HG02981 (cell line): ENCODE measurements around the gene PHF21B.

Source experiments
- ATAC-seq: cut with Tn5 transposase; IDR thresholded peaks from one replicate; pipeline ENCODE4 v1.9.1; 2021; ENCODE audit warnings: mild to moderate bottlenecking, moderate library complexity; ENCODE audit not compliant: unreplicated experiment

Gene PHF21B

DNA sequence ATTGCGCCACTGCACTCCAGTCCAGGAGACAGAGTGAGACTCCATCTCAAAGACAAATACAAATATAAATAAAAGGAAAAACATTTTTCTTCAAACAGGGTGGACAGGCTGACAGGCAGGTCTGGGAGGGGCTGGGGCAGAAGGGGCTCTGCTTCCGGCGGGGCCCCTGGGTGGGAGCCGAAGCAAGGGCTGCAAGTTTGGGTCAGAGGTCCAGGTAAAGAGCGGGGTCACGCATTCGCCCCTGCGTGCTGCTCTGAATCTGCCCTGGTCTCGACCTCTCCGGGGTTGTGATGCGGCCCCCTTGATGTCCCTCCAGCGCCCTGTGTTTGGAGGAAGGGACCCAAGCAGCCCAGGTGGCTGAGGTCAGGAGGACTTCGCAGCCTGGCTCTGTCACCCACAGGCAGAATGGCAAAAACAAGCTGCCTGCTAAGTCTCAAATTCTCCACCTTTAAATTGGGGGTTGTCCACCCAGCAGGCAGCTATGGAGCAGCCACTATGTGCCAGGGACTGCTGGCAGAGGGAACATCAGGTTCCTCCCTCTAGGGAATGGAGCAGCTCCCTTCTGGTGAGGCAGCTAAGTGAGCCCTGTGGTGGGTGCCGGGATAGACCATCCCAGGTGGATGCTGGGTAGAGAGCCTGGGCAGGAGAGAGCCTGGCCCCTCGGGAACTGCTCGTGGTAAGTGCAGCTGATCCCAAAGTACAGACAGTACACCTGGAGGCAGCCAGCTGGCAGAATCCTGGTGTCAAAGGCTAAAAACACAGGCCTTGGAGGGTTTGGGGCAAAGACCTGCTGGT, 10.3 kb upstream of the PHF21B start:
- ATAC-seq: no peak

DNA sequence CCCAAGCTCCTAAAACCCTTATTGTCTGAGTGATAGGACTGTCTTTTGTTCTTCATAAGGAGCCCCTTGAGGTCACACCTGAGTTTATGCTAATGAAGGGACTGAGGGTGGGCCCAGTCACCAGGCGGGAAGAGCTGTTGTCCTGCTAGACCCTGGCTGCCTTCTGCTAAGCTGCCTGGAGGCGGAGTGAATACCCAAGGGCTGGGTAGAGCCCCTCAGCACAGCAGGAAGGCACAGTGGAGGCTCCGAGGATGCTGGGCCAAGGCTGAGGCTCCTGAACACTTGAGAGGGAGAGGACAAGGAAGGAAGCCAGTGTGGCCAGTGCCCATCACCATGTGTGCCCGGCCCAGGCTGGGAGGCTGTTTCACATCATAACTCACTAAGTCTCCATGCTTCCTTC, 4.8 kb upstream of the PHF21B start:
- ATAC-seq: no peak

DNA sequence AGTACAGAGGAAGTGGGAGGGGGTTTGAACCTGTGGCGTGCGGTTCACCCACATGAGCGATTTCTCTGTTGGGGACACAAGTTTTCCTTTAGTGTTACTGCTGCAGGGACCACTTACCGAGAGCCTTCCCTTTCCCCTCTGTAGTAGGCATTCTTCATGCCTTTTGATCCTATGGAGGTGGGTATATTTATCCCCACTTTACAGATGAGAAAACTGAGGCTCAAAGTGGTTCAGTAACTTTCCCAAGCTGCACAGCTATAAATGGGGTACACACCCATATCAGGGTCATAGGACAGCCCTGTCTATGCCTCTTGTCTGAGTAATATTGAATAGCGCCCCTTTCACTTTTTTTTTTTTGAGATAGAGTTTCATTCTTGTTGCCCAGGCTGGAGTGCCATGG, 3.3 kb upstream of the PHF21B start:
- ATAC-seq: no peak

DNA sequence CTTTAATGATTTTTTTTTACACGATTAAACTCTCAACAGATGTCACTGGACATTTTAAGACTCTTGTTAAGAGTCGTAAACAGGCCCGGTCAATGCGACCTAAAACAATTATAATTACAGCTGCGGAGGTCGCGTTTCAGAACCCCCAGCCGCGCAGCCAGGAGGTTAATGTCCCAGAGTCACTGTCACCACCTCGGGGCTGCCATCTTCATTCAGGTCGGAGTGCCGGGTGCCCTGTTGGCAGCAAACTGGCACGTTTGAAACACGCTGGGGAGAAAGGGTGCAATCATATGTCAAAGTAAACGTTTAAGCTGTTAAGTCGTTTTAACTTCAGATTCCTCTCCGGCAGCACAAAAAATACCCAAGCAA, 711 bp upstream of the PHF21B start:
- no peak for ATAC-seq

DNA sequence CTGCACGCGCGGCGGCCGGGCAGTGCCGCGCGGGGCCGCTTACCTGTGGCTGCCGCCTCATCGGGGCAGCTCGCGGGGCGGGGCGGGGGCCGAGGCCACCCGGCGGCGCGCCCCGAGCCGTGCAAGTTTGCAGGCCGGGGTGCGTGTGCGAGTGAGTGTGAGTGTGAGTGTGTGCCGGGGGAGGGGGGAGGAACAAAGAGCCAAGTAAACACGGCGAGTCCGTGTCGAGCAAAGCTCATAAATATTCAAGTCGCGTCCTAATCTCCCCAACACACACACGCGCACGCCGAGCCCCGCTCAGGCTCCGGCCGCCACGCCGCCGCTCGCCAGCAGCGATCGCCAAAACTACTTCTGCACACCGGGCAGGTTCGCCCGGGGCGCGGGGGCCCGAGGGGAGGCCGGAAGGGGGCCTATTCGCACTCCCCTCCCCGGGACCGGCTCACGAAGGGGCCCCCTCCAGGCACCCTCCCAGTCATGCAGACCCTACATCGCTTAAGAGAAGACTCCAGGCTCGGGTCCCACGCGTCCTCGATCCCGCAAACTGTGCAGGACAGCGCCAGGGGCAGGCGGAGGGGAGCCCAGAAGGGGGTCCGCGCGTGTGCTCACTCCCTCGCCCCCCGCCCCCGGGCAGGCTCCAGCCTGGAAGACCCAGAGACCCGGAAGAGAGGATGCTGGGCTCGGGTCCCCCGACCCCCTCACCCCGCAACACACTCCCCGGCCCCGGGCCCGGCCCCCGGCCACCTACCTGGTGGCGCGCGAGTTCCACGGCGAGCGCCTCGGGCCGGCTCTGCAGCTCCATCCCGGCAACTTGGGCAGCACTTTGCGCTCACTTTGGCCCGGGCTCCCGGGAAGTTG, 827 bp downstream of the PHF21B start:
- ATAC-seq: no peak

DNA sequence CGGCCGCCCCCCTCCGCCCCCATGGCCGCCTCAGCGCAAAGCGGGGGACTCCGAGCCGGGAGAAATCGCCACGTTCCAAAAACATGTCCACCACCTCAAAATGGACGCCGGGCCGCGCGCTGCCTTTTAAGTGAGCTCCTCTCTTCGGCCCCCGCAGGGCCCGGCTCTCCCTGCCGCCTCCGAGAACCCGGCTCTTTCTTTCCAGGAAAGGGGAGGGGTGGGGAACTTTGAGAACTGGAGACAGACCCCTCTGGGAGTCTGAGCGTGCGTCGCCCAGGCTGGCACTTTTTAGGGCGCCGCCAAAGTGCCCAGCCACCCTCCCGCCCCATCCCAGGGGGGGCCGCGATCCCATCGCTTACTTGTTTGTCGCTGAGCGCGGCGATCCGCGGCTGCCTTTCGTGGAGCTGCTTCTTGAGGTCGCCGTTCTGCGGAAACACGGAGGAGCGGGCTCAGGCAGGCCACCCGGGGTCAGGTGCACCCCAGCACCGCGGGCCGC, 1.6 kb downstream of the PHF21B start:
- no peak for ATAC-seq

DNA sequence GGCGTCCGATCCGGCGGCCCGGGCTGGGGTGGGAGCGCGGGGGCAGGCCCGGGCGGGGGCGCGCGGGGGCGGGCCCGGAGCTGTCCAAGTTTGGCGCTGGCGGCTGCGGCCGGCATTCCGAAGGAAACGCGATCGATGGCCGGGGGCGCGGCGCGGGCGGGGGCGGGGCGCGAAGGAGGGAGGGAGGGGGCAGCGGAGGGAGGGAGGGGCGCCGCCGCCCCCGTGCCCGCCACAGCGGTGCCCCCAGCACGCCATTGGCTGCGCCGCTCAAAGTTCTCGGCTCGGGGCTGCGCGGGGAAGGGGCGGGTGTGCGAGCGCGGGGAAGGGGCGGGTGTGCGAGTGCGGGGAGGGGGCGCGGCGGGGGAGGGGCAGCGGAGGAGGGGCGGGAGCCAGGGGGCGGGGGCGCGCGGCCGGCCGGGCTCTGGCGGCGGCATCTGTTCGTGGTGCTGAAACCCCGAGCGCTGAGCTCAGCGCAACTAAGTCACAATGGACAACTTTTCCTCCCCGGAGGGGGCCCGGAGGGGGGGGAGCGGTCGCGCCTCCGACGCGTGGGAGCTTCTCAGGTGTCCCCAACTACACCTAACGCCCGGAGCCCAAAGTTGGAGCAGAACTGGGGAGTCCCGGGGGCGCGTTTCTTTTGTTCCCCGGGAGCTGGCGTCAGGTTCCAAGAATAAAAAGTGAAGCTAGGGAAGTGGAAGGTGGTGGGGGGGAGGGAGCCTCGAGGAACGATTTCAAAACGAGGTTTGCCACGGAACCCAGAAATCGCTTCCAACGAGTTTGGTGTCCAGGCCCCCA, 2.2 kb downstream of the PHF21B start:
- no peak for ATAC-seq

DNA sequence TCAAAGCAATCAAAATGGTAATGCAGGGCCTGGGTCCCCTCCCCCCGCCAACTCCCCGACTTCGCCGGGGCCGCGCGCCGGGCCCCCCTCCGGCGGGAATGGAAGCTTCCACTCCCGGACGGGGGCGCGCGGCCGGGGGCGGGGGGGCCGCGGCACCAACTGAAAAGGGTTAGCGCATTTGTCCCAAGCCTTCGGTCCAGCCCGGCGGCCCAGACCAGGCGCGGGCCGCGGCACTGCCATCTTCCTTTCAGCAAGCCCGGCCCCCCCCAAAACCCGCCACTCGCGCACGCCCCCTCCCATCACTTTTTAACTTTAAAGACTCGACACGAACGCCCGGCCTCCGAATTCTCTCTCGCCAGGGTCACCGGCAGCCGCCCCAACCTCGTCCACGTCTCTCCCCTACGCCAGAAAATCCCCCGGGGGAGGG, 2.8 kb downstream of the PHF21B start:
- no peak for ATAC-seq

DNA sequence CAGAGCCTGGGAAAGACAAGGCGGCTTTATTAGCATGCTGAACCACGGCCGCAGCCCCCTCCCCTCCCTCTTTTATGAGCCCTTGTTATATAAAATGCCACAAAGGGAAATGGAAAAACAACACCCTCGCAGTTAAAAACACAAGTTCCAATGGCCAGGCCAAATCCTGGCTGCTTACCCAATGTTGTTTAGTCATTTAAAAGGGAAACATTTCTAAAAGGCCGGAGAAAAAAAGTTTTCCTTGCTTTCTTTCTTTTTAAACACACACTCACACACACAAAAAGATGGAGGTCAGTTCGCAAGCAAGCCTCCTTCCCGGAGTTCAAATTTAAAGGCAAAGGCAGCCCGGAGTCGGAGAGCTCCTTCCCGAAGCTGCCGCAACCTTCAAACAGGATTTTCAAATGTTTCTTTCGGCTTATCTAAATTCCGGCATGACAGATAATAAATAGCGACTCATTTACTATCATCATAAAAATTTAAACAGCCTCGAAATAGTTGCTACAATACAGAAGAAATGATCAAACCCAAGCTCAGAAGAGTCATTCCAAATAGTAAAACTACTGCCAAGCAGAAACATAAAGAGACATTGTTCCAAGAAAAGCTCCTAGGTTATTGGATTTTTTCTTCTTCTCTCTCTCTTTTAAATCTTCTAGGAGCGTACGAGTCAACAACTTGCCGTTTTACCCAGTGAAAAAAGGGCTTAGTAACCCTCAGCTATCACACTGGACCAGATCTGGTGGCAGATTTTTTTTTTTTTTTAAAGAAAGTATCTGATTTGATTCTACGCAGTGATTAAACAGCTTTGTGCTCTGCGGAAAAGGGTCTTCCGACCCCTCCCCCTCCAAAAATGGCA, 3.5 kb downstream of the PHF21B start:
- ATAC-seq: no peak

DNA sequence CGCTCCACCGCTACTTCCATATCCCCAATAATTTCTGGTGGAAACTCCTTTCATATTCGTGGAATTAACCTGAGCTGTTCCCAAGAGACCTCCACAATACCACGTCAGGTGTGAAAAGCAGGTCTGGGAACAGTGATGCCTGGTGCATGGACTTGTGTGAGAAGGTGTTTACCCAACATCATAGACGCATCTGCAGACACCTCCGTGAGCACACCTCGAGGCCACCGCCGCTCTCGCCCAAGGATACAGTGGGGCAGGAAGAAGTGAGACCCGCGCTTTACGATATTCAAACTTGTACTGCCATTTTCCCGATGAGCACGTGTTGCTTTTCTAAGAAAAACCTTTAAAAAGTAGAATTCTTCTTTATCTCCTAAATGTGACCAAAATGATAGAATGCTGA, 8.2 kb downstream of the PHF21B start:
- ATAC-seq: no peak

DNA sequence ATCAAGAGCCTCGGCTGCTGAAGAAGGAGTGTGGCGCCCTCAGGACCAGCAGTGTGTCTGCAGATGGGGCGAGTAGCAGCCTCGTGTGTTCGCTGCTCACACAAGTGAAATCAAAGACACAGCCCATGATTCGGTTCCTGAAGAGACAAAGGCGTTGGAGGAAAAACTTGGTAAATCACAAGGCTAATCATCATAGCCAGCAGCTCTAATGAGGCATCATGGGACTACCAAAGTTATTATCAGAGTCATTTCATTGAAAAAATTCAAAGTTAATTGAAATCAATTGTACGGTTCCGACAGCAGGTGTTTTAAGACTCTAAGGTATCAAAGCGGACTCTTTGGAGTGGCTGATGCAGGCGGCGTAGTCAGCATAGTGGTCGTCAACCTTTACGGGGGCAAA, 9.5 kb downstream of the PHF21B start:
- ATAC-seq: no peak

DNA sequence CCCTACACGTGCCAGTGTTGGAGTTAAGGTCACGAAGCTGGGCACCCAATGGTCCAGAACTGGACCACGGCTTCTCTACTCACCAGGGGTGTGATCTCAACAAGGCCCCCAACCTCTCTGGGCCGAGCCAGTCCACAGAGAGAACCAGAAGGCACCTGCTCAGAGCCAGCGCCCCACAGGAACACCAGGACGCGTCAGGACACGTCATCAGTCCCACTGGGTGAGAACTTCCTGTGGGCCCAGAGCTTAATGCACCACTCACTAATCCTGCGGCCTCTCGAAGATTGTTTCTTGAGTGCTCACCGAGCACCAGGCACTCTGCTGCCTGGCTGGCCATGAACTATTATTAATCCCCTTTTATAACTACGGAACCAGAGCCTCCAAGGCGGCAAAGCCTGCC, 10.1 kb downstream of the PHF21B start:
- ATAC-seq: no peak

DNA sequence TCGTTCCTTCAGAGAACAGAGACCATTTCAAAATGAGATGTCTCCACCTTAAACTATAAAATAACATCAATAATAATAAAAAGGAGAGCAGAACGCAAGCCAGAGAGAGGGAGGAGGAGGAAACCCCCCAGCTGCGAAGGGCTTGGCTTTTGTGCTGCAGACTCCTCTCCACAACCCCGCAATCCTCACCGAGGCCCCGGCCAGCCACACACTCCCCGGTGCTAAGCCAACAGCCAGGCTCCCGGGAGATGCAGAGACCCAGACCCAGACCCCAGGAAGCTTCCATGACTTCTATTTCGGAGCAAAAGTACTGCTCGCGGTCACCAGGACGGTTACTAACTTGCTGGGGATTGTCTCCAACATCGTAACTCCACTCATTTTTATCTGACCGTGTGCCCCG, 10.6 kb downstream of the PHF21B start:
- no peak for ATAC-seq

DNA sequence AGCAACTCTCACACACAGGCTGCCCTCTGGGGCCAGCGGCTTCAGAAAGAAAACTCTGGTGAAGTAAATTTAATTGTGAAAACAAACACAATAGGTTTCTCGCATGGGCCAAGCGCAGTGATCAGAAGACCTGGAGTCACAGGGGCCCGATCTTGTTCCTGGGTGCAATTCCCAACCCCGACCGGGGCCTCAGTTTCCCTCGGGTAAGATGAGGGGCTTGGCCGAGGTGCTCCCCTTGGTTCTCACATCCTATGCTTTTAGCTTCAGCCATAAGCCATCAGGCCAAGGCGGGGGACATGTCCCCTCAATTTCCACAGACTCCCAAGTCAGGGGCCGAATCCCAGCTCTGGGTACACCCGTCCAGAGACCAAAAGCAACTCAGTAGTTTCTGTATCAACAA, 11.5 kb downstream of the PHF21B start:
- ATAC-seq: no peak

DNA sequence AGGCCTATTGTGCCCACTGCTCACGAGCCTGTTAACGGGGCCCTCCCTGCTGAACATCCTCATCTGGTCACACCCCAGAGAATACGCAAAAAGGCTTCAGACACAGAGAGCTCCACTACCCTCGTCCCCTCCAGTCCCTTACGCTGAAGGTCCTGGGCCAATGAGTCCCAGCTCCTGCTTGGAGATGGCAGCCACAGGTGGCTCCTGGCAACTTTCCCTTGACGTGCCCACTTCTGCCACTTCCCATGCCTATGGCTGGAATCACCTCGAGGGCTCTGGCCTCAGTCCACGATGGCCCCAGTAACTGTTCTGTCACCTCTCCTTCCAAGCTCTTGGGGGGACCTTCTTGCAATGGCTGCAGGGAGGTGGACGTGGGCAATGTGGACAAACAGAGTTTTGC, 12.7 kb downstream of the PHF21B start:
- ATAC-seq: no peak

DNA sequence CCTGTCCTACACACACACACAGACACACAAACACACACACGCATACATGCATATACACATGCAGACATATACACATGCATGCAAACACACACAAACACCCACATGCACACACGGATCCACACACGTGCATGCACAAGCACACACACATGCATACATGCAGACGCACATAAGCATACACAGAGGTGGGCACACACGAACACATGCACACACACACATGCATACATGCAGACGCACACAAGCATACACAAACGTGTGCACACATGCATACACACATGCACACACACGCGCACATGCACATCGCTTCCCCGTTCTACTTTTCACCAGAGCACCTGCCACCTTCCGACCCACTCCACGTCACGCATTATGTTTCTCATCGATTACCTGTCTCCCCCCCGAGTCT, 13.2 kb downstream of the PHF21B start:
- ATAC-seq: no peak

DNA sequence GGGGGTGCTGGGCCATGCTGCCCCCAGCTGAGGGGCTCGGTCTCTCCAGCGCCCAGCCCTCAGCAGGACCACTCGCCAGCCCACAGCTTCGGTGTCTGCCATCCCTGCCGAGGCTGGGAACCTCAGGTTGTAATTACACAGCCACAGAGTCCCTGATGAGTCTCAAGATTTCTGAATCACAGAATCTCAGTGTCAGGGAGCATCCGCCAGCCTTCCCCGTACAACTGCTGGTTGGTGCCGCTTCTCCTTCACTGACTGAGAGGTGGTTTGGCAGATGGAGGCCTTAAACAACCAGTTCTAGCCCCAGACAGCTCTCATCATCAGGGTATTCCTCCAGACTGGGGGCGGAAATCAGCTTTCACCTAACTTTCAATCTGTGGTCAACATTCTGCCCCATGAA, 13.7 kb downstream of the PHF21B start:
- no peak for ATAC-seq

DNA sequence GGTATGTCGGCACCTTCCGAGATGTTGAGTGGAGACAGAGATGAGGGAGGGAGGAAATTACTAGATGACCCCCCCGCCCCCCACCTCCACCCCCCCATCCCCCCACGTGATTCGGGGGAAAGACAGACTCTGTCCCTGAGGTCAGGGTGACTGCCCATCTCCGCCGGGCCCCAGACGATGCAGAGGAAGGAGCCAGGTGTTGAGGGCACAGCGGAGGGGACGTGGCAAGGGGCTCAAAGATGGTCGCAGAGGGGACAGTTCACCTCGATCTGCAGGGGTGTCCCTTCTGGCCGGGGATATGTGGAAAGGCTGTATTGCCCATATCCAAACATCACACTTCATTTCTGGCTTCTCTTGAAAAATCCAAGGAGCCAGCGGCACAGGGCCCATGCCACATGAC, 14.1 kb downstream of the PHF21B start:
- no peak for ATAC-seq

DNA sequence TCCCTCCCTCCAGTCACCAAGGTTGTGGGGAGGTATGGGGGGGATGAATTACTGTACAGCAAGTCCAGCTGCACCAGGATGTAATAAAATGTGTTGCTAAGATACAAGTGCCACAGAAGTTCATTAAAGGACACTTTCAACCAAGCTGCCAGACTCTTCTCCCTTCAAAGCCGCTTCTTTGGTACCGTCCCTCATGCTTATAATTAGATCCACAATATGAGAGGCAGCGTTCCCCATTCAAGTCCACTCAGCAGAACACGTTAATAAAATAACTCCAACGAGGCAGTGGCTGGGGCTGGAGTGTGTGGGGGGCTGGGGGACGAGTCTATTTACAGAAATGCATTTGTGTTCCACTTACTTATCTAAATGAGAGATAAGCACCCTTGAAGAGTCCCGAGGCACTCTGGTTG, 14.7 kb downstream of the PHF21B start:
- ATAC-seq: no peak

DNA sequence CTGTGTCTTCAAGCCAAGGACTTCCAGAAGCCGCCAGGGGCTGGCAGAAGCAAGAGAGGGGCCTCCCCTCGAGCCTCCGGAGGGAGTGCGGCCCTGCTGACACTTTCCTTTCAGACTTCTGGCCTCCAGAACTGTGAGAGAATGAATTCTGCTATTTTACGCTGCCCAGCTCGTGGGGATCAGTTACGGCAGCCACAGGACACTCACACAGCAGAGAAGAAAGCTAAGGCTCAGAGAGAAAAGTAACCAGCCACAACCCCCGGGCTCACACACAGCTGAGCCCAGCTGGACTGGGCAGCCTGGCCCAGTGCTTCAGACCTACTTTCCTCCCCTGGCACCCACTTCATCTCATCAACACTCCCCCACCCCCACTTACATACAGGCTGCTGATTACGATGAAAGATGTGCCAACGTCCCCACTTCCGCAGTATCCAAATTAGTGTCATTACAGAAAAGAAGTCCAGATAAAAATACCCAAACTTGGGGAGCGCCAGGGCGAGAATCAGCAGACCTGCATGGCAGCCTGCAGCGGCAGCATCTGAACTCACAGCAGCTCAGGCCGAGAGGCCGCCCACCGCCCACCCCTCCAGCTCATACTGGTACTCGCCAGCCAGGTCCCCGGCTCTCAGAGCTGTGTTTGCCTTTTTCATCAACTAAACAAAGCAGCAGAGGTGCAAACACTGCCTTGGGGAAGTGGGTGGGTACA, 15.3 kb downstream of the PHF21B start:
- no peak for ATAC-seq
